ENCODE measurements around the gene CCDC3.

DNA sequence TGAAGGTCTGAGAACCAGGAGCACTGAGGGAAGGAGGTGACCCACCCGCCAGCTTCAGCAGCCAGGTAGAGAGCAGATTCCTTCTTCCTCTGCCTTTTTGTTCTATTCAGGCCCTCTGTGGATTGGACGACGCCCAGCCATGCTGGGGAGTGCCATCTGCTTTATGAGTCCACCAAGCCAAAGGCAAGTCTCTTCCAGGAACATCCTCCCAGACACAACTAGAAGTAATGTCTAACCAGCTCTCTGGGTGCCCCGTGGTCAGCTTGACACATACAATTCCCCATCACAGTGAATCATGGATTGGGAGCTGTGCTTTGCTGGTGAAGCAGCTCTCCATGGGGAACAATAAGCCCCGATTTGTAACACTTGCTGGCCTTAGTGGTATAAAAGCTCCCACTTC is 125.2 kb downstream of the CCDC3 start:
- no peak for TF ChIP-seq CTCF (IDR thresholded peaks at IDR 0.05; ENCODE audit: insufficient read depth, low read length)
- no peak for TF ChIP-seq SPI1 (IDR thresholded peaks at IDR 0.05; ENCODE audit: borderline replicate concordance, low read depth)
- TF ChIP-seq POLR2AphosphoS5 (IDR thresholded peaks at IDR 0.05; ENCODE audit: low read depth), result no peak
- TF ChIP-seq REST (IDR thresholded peaks at IDR 0.05; ENCODE audit: insufficient replicate concordance, low read depth), result no peak
- TF ChIP-seq GABPA (IDR thresholded peaks at IDR 0.05; ENCODE audit: low read depth), result no peak

Measured in HL-60 (cell line).